GM23248 (cell line): ENCODE results near the gene HEPHL1. TPM values are rescaled to one million over a fixed set of nuclear protein-coding genes. Genes with fewer than 3 reads are reported as not detected.
"Not testable (repeated sequence)": the region's sequence is repeated elsewhere in the genome, so short reads cannot be mapped to it uniquely, and the experiment has no call there.

ENCODE experiments used
- DNase-seq: peaks from one replicate; pipeline ENCODE4 v3.0.0-alpha.2; 2015
- H2AFZ ChIP-seq: fragments of 200-600 bp; sonication (generic); 2 replicates; pipeline ENCODE4 v1.6.1; 2016; ENCODE audit warnings: antibody characterized with exemption
- H3F3A ChIP-seq: fragments of 200-600 bp; sonication (generic); 2 replicates; pipeline ENCODE4 v1.6.1; 2016; ENCODE audit warnings: mild to moderate bottlenecking, antibody characterized with exemption, mixed run types; ENCODE audit not compliant: insufficient read depth
- H3K27ac ChIP-seq: fragments of 200-600 bp; sonication (generic); 2 replicates; pipeline ENCODE4 v1.5.1; 2016; ENCODE audit warnings: mild to moderate bottlenecking
- H3K27me3 ChIP-seq: fragments of 200-600 bp; sonication (generic); replicated peaks from 2 replicates; pipeline ENCODE4 v1.6.1; 2016; ENCODE audit warnings: mild to moderate bottlenecking; ENCODE audit not compliant: insufficient read depth
- H3K36me3 ChIP-seq: fragments of 200-600 bp; sonication (generic); 2 replicates; pipeline ENCODE4 v1.6.1; 2016; ENCODE audit warnings: low read depth, mild to moderate bottlenecking
- H3K4me1 ChIP-seq: fragments of 200-600 bp; sonication (generic); 2 replicates; pipeline ENCODE4 v1.6.1; 2016; ENCODE audit warnings: mild to moderate bottlenecking; ENCODE audit not compliant: insufficient read depth
- H3K4me2 ChIP-seq: fragments of 200-600 bp; sonication (generic); one replicate; pipeline ENCODE4 v1.6.1; 2016; ENCODE audit warnings: mild to moderate bottlenecking; ENCODE audit not compliant: unreplicated experiment
- H3K4me3 ChIP-seq: fragments of 200-600 bp; sonication (generic); 2 replicates; pipeline ENCODE4 v1.5.1; 2016; ENCODE audit warnings: mild to moderate bottlenecking
- H3K79me2 ChIP-seq: fragments of 200-600 bp; sonication (generic); 2 replicates; pipeline ENCODE4 v1.6.1; 2016; ENCODE audit warnings: mild to moderate bottlenecking; ENCODE audit not compliant: insufficient read depth
- H3K9ac ChIP-seq: fragments of 200-600 bp; sonication (generic); 2 replicates; pipeline ENCODE4 v1.6.1; 2016; ENCODE audit warnings: mild to moderate bottlenecking
- H3K9me2 ChIP-seq: fragments of 200-600 bp; sonication (generic); 2 replicates; pipeline ENCODE4 v1.6.1; 2016; ENCODE audit warnings: mixed run types, mild to moderate bottlenecking, moderate library complexity; ENCODE audit not compliant: insufficient read depth
- H3K9me3 ChIP-seq: fragments of 200-600 bp; sonication (generic); one replicate; pipeline ENCODE4 v1.6.1; 2017; ENCODE audit warnings: low read depth
- H4K20me1 ChIP-seq: fragments of 200-600 bp; sonication (generic); 2 replicates; pipeline ENCODE4 v1.6.0; 2016; ENCODE audit not compliant: insufficient read depth
- EZH2 ChIP-seq: fragments of 200-600 bp; sonication (generic); IDR thresholded peaks from 2 replicates; pipeline ENCODE4 v1.6.1; 2018; ENCODE audit warnings: antibody characterized with exemption, mild to moderate bottlenecking; ENCODE audit not compliant: insufficient read depth, poor library complexity, severe bottlenecking
- EZH2phosphoT487 ChIP-seq: fragments of 200-600 bp; sonication (generic); IDR thresholded peaks from 2 replicates; pipeline ENCODE4 v1.6.1; 2018; ENCODE audit warnings: antibody characterized with exemption, moderate library complexity, mild to moderate bottlenecking, low read depth; ENCODE audit not compliant: insufficient read depth
- WGBS, 2 experiments: methylation state at CpG; one replicate each; pipeline ENCODE4 v1.1.6; 2015 to 2017; ENCODE audit warnings: low lambda C conversion rate in 2 of 2, low coverage in 1 of 2; ENCODE audit errors: missing lambda C conversion rate in 2 of 2; 5-methylcytosine and 5-hydroxymethylcytosine counted together
- in situ Hi-C: fragments of 300-500 bp; cut with MboI; formaldehyde crosslinking; loops from 2 replicates; pipeline ENCODE4 v1.15.0; 2020
- polyA plus RNA-seq: library from polyadenylated mRNA; unstranded; fragments of >200 nt; fragmentation: Nextera tagmentation; extraction: Ambion mirVana; gene quantifications from 2 replicates; pipeline ENCODE4 v1.2.1, GENCODE V29; 2016
- small RNA-seq: library from RNA; depleted of rRNA; stranded (forward); fragments of <200 nt; gene quantifications from one replicate; pipeline ENCODE3, GENCODE V24; 2014; ENCODE audit warnings: low read depth, low replicate concordance
- total RNA-seq: library from RNA; depleted of rRNA; stranded (reverse); fragments of >200 nt; shearing (Covaris generic); gene quantifications from 2 replicates; pipeline ENCODE4 v1.2.3, GENCODE V29; 2014; rRNA removed

Gene HEPHL1
- total and polyA plus RNA-seq, 2 experiments from 2014 or later = not detected

DNA sequence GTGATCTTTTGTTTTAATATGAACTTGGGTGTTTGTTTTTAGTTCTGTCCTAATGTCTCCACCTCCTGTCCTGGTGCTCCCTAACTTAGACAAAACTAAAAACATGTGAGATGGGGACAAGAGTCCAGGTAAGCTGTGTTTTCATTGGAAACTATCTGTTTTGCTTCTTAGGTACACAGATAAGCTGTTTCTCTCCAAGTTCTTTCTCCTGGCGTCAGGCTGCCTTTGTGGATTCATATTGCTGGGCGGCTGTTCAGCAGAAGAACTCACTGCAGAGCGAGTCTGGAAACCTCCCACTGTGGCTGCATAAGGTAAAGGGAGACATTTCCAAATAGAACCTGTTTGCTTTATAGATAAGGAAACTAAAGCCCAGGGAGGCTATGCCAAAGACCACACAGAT lies 132.2 kb downstream of the HEPHL1 start:
- Histone ChIP-seq H3K9me3 (no peaks in the 10 kb centered on the region), H3K4me2 (no peak overlapping the region), H3K27ac (no peak overlapping the region), H3K9me2 (no peaks in the 10 kb centered on the region), H3F3A (peaks cover 6% of the 10 kb centered on the region; the same call in 1 of the 2 replicates), H4K20me1 (peaks cover 6% of the 10 kb centered on the region; the same call in 1 of the 2 replicates), H3K27me3 (no peaks in the 10 kb centered on the region), H2AFZ (no peak overlapping the region), H3K4me3 (no peak overlapping the region), H3K79me2 (peaks cover 90% of the 10 kb centered on the region), H3K36me3 (no peaks in the 10 kb centered on the region), H3K9ac (no peak overlapping the region), H3K4me1 (peaks cover 31% of the 10 kb centered on the region)
- TF ChIP-seq EZH2 (no peak), EZH2phosphoT487 (no peak)
- no peak for DNase-seq
- WGBS, 2 experiments = 99 to 100% methylated on average over 3 of the region's 3 CpGs
- in situ Hi-C loops = no loop called here

DNA sequence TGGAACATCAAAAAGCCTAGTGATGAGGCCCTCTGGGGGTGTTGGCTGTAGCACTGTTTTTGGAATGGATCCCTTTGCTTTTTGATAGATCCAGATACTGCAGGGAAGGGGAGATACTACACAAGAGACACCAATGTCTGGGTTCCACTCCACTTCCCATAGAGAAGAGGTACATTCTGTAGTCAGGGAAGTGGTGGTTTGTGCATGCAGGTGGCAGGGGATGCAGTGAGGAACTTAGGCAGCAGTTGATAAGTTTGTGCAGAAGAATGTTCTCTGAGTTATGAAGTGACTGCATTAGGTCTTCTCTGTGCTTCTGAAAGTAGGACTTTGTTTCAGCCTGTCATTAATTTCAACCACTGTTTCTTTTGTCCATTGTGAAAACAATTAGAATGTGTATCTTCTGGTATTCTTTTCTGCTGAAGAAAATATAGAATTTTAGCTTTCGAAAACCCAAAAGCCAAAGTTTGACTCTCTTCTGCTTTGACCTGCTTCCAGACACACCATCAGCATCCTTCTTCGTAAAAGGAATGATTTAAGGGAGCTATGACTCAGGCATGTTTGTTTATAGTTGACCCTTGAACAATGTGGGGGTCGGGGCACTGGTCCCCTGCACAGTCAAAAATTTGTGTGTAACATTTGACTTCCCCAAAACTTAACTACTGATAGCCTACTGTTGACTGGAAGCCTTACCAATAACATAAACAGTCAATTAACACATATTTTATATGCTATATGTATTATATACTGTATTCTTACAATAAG lies 133.1 kb downstream of the HEPHL1 start:
- no peak overlapping the region for H3K4me2 ChIP-seq
- H3K9me2 ChIP-seq = no peaks in the 10 kb centered on the region
- in situ Hi-C loops = no loop called here
- peaks cover 88% of the 10 kb centered on the region for H3K79me2 ChIP-seq
- H3F3A ChIP-seq = peaks cover 6% of the 10 kb centered on the region; the same call in 1 of the 2 replicates
- H3K27me3 ChIP-seq = no peaks in the 10 kb centered on the region
- H3K9ac ChIP-seq = no peak overlapping the region
- no peak overlapping the region for H2AFZ ChIP-seq
- 42 to 45% methylated on average over 3 of the region's 3 CpGs for WGBS, 2 experiments
- no peak overlapping the region for H3K27ac ChIP-seq
- peaks cover 29% of the 10 kb centered on the region for H3K4me1 ChIP-seq
- no peak for DNase-seq
- H4K20me1 ChIP-seq = peaks cover 6% of the 10 kb centered on the region; the same call in 1 of the 2 replicates
- no peaks in the 10 kb centered on the region for H3K36me3 ChIP-seq
- no peak for TF ChIP-seq EZH2
- TF ChIP-seq EZH2phosphoT487 = no peak
- H3K4me3 ChIP-seq = no peak overlapping the region
- H3K9me3 ChIP-seq = no peaks in the 10 kb centered on the region

GRCh38 chr11:94157339-94157738 lies 136.2 kb downstream of the HEPHL1 start:
- H2AFZ ChIP-seq, H3K9ac ChIP-seq, H3K36me3 ChIP-seq, H3K27ac ChIP-seq, DNase-seq, H4K20me1 ChIP-seq, in situ Hi-C loops, H3K4me3 ChIP-seq, H3K4me1 ChIP-seq, H3K4me2 ChIP-seq, H3F3A ChIP-seq, H3K9me2 ChIP-seq, H3K27me3 ChIP-seq, H3K9me3 ChIP-seq: not testable (repeated sequence)
- WGBS, 2 experiments = 80 to 92% methylated on average over 3 of the region's 3 CpGs
- peaks cover 85% of the 10 kb centered on the region for H3K79me2 ChIP-seq

Small RNA genes within 50 kb of the gene (small RNA-seq; reads per million reads assigned to genes)
- not detected for gene AP002795.1

Other genes starting within 250 kb of the HEPHL1 start
- 22.4 and 25.4 TPM in 2 replicates for gene MED17, start 237.1 kb upstream of the HEPHL1 start, total RNA-seq
- gene MED17, start 237.1 kb upstream of the HEPHL1 start, polyA plus RNA-seq = 19.5 and 22.2 TPM in 2 replicates
- gene VSTM5, start 170.7 kb upstream of the HEPHL1 start, total RNA-seq = not detected in 2 replicates
- gene VSTM5, start 170.7 kb upstream of the HEPHL1 start, polyA plus RNA-seq = 0.16 TPM in 1 of 2 replicates, not detected in the other
- 39.8 and 43.9 TPM in 2 replicates for gene PANX1, start 107.5 kb downstream of the HEPHL1 start, total RNA-seq
- gene PANX1, start 107.5 kb downstream of the HEPHL1 start, polyA plus RNA-seq = 18.7 and 19.7 TPM in 2 replicates